Loucy (cell line): Measurements from ENCODE around the gene SMTN.

ENCODE experiments used
- H2AFZ ChIP-seq: fragments of 200-600 bp; sonication (generic); 2 replicates; pipeline ENCODE4 v1.6.0; 2016; ENCODE audit warnings: antibody characterized with exemption, mild to moderate bottlenecking, low read length, moderate library complexity
- H3F3A ChIP-seq: fragments of 200-600 bp; 2 replicates; pipeline ENCODE4 v1.6.0; 2016; ENCODE audit warnings: antibody characterized with exemption, low read depth, mild to moderate bottlenecking
- H3K27me3 ChIP-seq: fragments of 200-600 bp; sonication (generic); 2 replicates; pipeline ENCODE4 v1.6.1; 2014; ENCODE audit warnings: low read length, mild to moderate bottlenecking; ENCODE audit not compliant: insufficient read depth, poor library complexity, severe bottlenecking
- H3K36me3 ChIP-seq: fragments of 200-600 bp; sonication (generic); 2 replicates; pipeline ENCODE4 v1.6.1; 2016; ENCODE audit warnings: low read length; ENCODE audit not compliant: insufficient read depth
- H3K4me1 ChIP-seq: fragments of 200-600 bp; sonication (generic); 2 replicates; pipeline ENCODE4 v1.5.1; 2014; ENCODE audit warnings: low read length, mild to moderate bottlenecking; ENCODE audit not compliant: insufficient read depth, poor library complexity, severe bottlenecking
- H3K4me2 ChIP-seq: fragments of 200-600 bp; sonication (generic); 2 replicates; pipeline ENCODE4 v1.6.0; 2014; ENCODE audit warnings: antibody characterized with exemption, low read length, low read depth, mild to moderate bottlenecking; ENCODE audit not compliant: poor library complexity, severe bottlenecking
- H3K4me3 ChIP-seq: fragments of 200-600 bp; sonication (generic); 2 replicates; pipeline ENCODE4 v1.5.1; 2014; ENCODE audit warnings: low read length, mild to moderate bottlenecking, mixed read lengths; ENCODE audit not compliant: poor library complexity, severe bottlenecking
- H3K79me2 ChIP-seq: fragments of 200-600 bp; sonication (generic); 2 replicates; pipeline ENCODE4 v1.6.1; 2014; ENCODE audit warnings: low read length; ENCODE audit not compliant: insufficient read depth
- H3K9ac ChIP-seq: fragments of 200-600 bp; sonication (generic); 2 replicates; pipeline ENCODE4 v1.6.0; 2014; ENCODE audit warnings: mild to moderate bottlenecking, low read depth, low read length, moderate library complexity; ENCODE audit not compliant: poor library complexity, severe bottlenecking
- H3K9me2 ChIP-seq: fragments of 200-600 bp; sonication (generic); replicated peaks from 2 replicates; pipeline ENCODE4 v1.6.1; 2016; ENCODE audit warnings: low read depth, low read length, mixed read lengths
- H3K9me3 ChIP-seq: fragments of 200-600 bp; sonication (generic); 2 replicates; pipeline ENCODE4 v1.6.1; 2014; ENCODE audit warnings: mild to moderate bottlenecking, antibody characterized with exemption, low read length, low read depth; ENCODE audit not compliant: insufficient read depth
- H4K20me1 ChIP-seq: fragments of 200-600 bp; sonication (generic); 2 replicates; pipeline ENCODE4 v1.6.0; 2014; ENCODE audit warnings: antibody characterized with exemption, low read length, mild to moderate bottlenecking; ENCODE audit not compliant: insufficient read depth, poor library complexity, severe bottlenecking
- CTCF ChIP-seq: fragments of 200-600 bp; sonication (generic); conservative IDR thresholded peaks from 2 replicates; pipeline ENCODE4 v1.5.1; 2014; ENCODE audit warnings: mild to moderate bottlenecking, antibody characterized with exemption, low read length
- EZH2phosphoT487 ChIP-seq: fragments of 200-600 bp; IDR thresholded peaks from 2 replicates; pipeline ENCODE4 v1.6.1; 2018; ENCODE audit warnings: antibody characterized with exemption, mild to moderate bottlenecking, moderate library complexity, borderline replicate concordance

The SMTN gene

GRCh38 chr22:31105282-31105929 lies 24.3 kb downstream of the SMTN start:
- Histone ChIP-seq H3K4me3 (no peak overlapping the region), H4K20me1 (no peaks in the 10 kb centered on the region), H3K36me3 (no peaks in the 10 kb centered on the region), H3K4me1 (peaks cover 3% of the 10 kb centered on the region), H3K27me3 (no peaks in the 10 kb centered on the region), H3K9me2 (no peaks in the 10 kb centered on the region), H3K79me2 (no peaks in the 10 kb centered on the region), H3K9me3 (no peaks in the 10 kb centered on the region), H3K9ac (no peak overlapping the region), H3F3A (no peaks in the 10 kb centered on the region), H2AFZ (no peak overlapping the region), H3K4me2 (no peak overlapping the region)
- TF ChIP-seq EZH2phosphoT487 (no peak), CTCF (no peak)

- Histone ChIP-seq H3K4me2 (no peak overlapping the region), H3K9ac (no peak overlapping the region), H3K79me2 (no peaks in the 10 kb centered on the region), H3K9me2 (no peaks in the 10 kb centered on the region), H3K4me1 (peaks cover 3% of the 10 kb centered on the region), H3K27me3 (no peaks in the 10 kb centered on the region), H3K4me3 (no peak overlapping the region), H3K36me3 (no peaks in the 10 kb centered on the region), H3K9me3 (no peaks in the 10 kb centered on the region), H2AFZ (no peak overlapping the region), H3F3A (no peaks in the 10 kb centered on the region), H4K20me1 (no peaks in the 10 kb centered on the region)
- TF ChIP-seq CTCF = no peak
- no peak for TF ChIP-seq EZH2phosphoT487
Measured at GRCh38 chr22:31106001-31106571, 25.0 kb downstream of the SMTN start.

- Histone ChIP-seq H2AFZ (no peak overlapping the region), H3K36me3 (no peaks in the 10 kb centered on the region), H3K9me3 (no peaks in the 10 kb centered on the region), H3K9ac (no peak overlapping the region), H3K9me2 (no peaks in the 10 kb centered on the region), H3K27me3 (no peaks in the 10 kb centered on the region), H3K4me1 (peaks cover 3% of the 10 kb centered on the region), H3K4me2 (no peak overlapping the region), H3K79me2 (no peaks in the 10 kb centered on the region), H3F3A (no peaks in the 10 kb centered on the region), H3K4me3 (no peak overlapping the region), H4K20me1 (no peaks in the 10 kb centered on the region)
- TF ChIP-seq CTCF (no peak), EZH2phosphoT487 (no peak)
Measured at GRCh38 chr22:31106731-31107177, 25.6 kb downstream of the SMTN start.
